NCI-H2081 treated with DMSO at 0.1 percent for 48 hours (cell line): ENCODE results near the gene ERICH6.
"Not testable (repeated sequence)": the region's sequence is repeated elsewhere in the genome, so short reads cannot be mapped to it uniquely, and the experiment has no call there.

Experiments used
- DNase-seq: peaks from one replicate; lab custom pipeline; 2025; lab: John Stamatoyannopoulos, UW

ERICH6 gene

DNA sequence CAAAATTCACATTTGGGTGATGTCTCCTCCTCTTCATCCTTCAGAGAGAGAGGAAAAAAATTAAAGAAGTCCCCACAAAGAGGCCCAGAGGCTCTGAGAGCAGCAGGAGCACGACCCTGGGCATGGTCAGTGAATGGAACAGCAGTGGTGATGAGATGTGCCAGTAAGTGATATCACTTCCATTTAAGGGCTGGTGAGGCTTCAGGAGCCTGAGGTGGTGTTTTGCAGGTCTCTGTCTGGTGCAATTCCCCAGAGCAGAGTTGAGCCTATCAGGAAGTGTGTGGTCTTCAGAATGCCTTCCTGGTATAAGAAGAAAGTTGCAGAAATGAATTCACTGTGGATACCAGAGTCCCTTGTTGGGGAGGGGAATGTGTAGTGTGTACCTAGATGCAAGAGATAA, 21.4 kb downstream of the ERICH6 start:
- DNase-seq: no peak

GRCh38 chr3:150681057-150681456, 22.7 kb downstream of the ERICH6 start:
- DNase-seq: no peak

DNA sequence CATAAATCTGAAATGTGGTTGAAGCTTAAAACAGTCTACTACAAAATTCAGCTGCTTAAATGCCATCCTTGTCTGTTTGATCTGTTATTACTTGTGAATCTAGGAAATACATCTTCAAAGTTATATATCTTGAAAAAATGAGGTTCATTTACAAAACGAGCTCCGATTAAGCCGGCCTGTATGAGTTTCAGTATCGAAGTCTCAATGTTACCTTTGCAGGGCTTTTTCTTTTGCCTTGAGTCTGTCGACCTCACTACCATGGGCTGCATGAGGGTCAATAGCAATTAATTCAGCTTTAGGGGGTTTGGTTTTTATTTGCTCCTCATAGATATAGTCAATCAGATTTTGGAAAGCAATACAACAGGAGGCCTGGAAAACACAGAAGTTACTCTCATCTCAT, 23.2 kb downstream of the ERICH6 start:
- DNase-seq: no peak

DNA sequence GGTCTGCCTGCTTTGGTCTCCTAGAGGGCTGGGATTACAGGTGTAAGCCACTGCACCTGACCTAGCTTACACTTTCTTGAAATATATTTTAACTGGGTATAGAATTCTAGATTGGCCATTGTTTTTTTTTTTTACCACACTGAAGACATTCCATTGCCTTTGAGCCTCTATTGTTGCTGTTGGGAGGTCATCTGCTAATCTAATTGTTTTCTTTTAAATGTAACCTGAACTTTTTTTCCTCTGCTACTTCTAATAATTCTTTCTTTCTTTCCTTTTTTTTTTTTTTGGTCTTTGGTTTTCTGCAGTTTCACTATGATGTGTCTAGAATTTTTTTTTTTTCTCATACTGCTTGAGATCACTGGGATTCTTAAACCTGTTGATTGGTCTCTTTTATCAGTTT, 28.1 kb downstream of the ERICH6 start:
- DNase-seq: no peak

DNA sequence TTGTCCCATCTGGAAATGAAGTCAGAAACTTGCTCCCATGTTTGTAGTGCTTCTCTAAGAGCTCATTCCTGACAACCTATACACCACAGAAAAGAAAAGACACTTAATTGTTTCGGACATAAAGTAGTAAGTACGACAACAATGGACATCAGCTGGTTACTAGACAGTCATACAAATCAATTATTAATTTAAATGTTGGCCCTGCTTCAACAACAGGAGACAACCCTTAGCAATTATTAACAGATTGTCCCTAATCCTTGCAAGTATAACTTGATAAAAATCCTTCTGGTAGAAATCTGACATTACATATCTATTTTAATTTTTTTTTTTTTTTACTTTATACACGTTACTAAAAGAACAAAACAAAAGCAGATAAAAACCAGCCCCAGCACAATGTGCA, 29.8 kb downstream of the ERICH6 start:
- no peak for DNase-seq

GRCh38 chr3:150666167-150666566, 37.6 kb downstream of the ERICH6 start:
- DNase-seq: no peak

DNA sequence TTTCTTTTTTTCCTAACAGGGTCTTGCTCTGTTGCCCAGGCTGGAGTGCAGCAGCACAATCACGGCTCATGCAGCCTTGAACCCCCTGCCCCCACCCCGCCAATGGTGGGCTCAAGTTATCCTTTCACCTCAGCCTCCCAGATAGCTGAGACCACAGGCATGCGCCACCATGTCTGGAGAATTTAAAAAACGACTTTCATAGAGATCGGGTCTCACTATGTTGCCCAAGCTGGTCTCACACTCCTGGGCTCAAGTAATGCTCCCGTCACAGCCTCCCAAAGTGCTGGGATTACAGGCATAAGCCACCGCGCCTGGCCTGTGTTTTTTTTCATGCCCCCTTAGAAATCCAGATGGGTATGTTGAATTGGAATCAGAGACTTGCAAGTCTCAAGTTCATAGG, 40.3 kb downstream of the ERICH6 start:
- no peak for DNase-seq

DNA sequence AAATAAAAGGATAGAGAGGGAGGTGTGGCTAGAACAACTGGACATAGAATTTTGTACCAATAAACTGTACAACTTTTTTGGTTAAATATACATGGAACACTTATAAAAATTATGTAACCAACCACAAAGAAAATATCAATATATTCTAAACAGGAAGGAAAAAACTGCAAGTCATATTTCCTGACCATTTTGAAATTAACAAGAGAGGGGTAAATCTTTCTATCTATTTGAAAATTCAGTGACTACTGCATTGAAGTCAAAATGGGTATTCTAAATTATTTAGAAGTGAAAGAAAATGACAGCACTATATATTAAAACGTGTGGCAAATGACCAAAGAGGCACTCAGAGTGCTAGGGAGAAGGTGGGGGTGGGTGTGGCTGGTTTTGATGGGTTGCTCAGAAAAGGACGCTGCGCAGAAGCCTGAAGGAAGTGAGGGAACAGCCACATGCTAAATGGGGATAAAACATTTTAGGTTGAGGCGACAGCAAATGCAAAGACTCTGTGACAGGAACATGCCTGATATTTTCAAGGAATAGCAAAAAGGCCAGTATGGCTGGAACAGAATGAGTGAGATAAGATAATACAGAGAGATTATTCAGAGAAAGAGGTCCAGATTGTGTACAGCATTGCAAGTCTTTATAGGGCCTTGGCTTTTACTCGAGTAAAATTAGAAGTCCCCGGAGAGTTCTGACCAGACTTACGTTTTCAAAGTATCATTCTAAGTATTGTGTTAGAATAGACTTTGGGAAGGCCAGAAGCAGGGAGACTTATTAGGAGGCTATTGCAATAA, 41.1 kb downstream of the ERICH6 start:
- no peak for DNase-seq

- no peak for DNase-seq
Measured at GRCh38 chr3:150656316-150656715, 47.4 kb downstream of the ERICH6 start.

DNA sequence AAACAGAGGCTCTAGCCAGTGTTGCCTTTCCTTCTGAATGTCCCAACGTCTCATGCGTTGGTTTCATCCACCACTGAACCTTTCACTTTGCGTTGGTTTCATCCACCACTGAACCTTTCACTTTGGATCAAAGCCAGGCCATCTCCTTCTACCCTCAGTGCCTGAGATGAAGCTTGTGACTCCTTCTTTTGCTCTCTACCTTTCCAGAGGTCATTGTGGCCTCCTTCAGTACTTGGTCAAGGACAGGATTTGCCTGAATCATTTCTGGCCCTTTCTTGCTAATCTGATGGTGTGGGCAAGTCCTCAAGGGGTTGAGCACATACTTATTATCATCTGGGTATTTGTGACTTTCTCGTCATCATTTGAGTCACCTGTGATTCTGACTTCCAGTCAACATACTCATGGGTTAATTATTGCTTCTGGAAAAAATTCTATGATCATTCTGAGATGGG, 50.6 kb downstream of the ERICH6 start:
- no peak for DNase-seq

GRCh38 chr3:150640256-150640655, 63.5 kb downstream of the ERICH6 start:
- DNase-seq: no peak

GRCh38 chr3:150639262-150639661, 64.5 kb downstream of the ERICH6 start:
- no peak for DNase-seq

DNA sequence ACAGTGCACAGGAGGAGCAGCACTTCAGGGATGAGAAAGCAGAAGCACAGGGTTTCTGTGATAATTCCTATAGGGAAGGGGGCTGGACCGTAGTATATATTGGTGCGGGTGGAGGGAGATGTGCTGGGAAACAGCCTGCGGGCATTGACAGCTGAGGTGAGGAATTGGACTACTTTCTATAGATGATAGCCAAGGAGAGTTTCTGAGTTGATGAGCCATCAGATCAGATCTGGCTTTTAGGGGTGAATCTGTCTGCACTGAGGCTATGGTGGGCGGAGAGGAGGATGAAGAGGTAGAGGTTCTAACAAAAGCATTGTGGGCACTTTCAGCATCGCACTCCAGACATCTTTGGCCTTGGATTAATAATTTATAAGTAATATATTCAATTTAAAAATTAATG, 67.5 kb downstream of the ERICH6 start:
- no peak for DNase-seq

DNA sequence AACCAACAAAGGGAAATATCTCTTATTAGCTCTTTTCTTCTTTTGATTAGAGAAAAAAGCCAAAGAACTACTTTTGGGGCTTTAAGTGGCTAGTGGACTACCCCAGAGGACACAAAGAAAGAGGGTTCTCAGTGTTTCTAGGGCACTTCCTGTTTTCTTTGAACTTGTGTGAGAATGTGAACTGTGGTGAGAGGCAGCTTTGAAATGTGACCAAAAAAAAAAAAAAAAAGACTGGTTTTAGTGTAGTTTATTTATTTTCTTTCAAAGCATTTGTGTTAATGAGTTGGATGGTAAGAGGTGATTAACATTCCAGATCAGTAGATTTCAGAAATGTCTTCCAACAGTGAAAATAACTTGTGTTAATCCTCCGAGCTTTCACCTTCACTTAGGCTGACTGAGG, 68.2 kb downstream of the ERICH6 start:
- DNase-seq: no peak

DNA sequence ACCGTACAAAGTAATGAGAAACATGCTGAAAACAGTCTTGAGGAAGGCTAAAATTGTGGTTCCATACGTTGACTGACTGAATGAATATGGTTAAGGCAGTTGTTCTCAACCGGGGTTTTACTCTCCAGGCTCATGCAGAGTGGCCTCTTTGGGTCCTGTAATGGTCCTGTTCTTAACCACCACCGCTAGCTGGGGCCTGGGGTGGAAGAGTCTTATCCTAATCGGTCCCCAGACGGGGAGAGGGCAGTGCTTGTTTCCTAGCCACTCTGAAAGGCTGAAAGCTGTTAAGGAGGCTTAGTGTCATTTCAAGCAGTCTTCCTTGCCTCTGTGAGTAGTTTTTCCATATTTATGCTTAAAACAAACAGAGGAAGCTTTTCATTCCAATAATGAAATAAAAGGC, 68.6 kb downstream of the ERICH6 start:
- DNase-seq: no peak

- DNase-seq: no peak
Measured at GRCh38 chr3:150631515-150632221, 72.1 kb downstream of the ERICH6 start.

- DNase-seq: no peak
Measured at GRCh38 chr3:150627557-150627956, 76.2 kb downstream of the ERICH6 start.

GRCh38 chr3:150626148-150626930, 77.4 kb downstream of the ERICH6 start:
- DNase-seq: no peak

GRCh38 chr3:150623945-150624344, 79.8 kb downstream of the ERICH6 start:
- no peak for DNase-seq

GRCh38 chr3:150622955-150623354, 80.8 kb downstream of the ERICH6 start:
- not testable (repeated sequence) for DNase-seq

- DNase-seq: no peak
Measured at GRCh38 chr3:150620002-150620689, 83.6 kb downstream of the ERICH6 start.
